ENCODE data around the gene ALDH2. TPM values are rescaled to one million over a fixed set of nuclear protein-coding genes. Genes with fewer than 3 reads are reported as not detected.
A peak's percentile ranks its signal among the peaks of the same experiment; 100 is the strongest.
"Not testable (repeated sequence)": the region's sequence is repeated elsewhere in the genome, so short reads cannot be mapped to it uniquely, and the experiment has no call there.

Gene ALDH2
- total RNA-seq (100 to 1,000 TPM; 147 to 536 (median 400) TPM), polyA plus RNA-seq (100 to 1,000 TPM in 2 of 3 donors, 10 to 100 TPM in 1; 52.2 to 263 (median 138) TPM)
- long read RNA-seq, donor 1, full-length matches to known transcripts = 127 of 182 reads
- long read RNA-seq, donor 1, partial matches to known transcripts = 55 of 182 reads
- long read RNA-seq, donor 1, other reads (novel, unspliced or antisense) = 0 of 182 reads
- long read RNA-seq, donor 2, full-length matches to known transcripts = 87 of 138 reads
- long read RNA-seq, donor 2, partial matches to known transcripts = 51 of 138 reads
- long read RNA-seq, donor 2, other reads (novel, unspliced or antisense) = 0 of 138 reads
- long read RNA-seq, donor 3, full-length matches to known transcripts = 77 of 138 reads
- long read RNA-seq, donor 3, partial matches to known transcripts = 61 of 138 reads
- long read RNA-seq, donor 3, other reads (novel, unspliced or antisense) = 0 of 138 reads
- long read RNA-seq, donor 4, full-length matches to known transcripts = 796 of 851 reads
- long read RNA-seq, donor 4, partial matches to known transcripts = 26 of 851 reads
- long read RNA-seq, donor 4, other reads (novel, unspliced or antisense) = 29 of 851 reads
- long read RNA-seq, donor 5, full-length matches to known transcripts = 1,602 of 1,703 reads
- long read RNA-seq, donor 5, partial matches to known transcripts = 50 of 1,703 reads
- long read RNA-seq, donor 5, other reads (novel, unspliced or antisense) = 51 of 1,703 reads
- long read RNA-seq, donor 6, full-length matches to known transcripts = 442 of 476 reads
- long read RNA-seq, donor 6, partial matches to known transcripts = 24 of 476 reads
- long read RNA-seq, donor 6, other reads (novel, unspliced or antisense) = 10 of 476 reads
- long read RNA-seq, donor 7, full-length matches to known transcripts = 38 of 69 reads
- long read RNA-seq, donor 7, partial matches to known transcripts = 31 of 69 reads
- long read RNA-seq, donor 7, other reads (novel, unspliced or antisense) = 0 of 69 reads
- long read RNA-seq, donor 8, full-length matches to known transcripts = 152 of 250 reads
- long read RNA-seq, donor 8, partial matches to known transcripts = 93 of 250 reads
- long read RNA-seq, donor 8, other reads (novel, unspliced or antisense) = 5 of 250 reads
- long read RNA-seq, donor 9, full-length matches to known transcripts = 77 of 137 reads
- long read RNA-seq, donor 9, partial matches to known transcripts = 60 of 137 reads
- long read RNA-seq, donor 9, other reads (novel, unspliced or antisense) = 0 of 137 reads
- long read RNA-seq, donor 10, full-length matches to known transcripts = 57 of 123 reads
- long read RNA-seq, donor 10, partial matches to known transcripts = 66 of 123 reads
- long read RNA-seq, donor 10, other reads (novel, unspliced or antisense) = 0 of 123 reads

GRCh38 chr12:111766608-111767361 is at the start of gene ALDH2:
Gene ALDH2, plus strand, starts transcription at chr12:111766933. Its CDS starts 50 bp downstream, at chr12:111766983.
- Histone ChIP-seq H3K9me3 (replicated peaks in 1 of 3) (no peaks in the 10 kb centered on the region), H3K27ac (peak within 1 kb of the TSS; percentile 6 to 87 (median 80)), H3K36me3 (replicated peaks in 1 of 2) (no peaks in the 10 kb centered on the region), H3K4me1 (replicated peaks in 1 of 2) (peaks cover 23 to 28% of the 10 kb centered on the region in 2 donors), H3K27me3 (no peaks in the 10 kb centered on the region), H3K4me3 (peak within 1 kb of the TSS; percentile 77 to 86 (median 80))
- peak; percentile 71 to 81 (median 80) for DNase-seq
- 0 to 2% (median 1%) methylated on average over 10 to 73 of the region's 73 CpGs for WGBS, 4 donors
- intact Hi-C loops (cut with DNase I) = no loop called here
- TF ChIP-seq, protein P1, sequence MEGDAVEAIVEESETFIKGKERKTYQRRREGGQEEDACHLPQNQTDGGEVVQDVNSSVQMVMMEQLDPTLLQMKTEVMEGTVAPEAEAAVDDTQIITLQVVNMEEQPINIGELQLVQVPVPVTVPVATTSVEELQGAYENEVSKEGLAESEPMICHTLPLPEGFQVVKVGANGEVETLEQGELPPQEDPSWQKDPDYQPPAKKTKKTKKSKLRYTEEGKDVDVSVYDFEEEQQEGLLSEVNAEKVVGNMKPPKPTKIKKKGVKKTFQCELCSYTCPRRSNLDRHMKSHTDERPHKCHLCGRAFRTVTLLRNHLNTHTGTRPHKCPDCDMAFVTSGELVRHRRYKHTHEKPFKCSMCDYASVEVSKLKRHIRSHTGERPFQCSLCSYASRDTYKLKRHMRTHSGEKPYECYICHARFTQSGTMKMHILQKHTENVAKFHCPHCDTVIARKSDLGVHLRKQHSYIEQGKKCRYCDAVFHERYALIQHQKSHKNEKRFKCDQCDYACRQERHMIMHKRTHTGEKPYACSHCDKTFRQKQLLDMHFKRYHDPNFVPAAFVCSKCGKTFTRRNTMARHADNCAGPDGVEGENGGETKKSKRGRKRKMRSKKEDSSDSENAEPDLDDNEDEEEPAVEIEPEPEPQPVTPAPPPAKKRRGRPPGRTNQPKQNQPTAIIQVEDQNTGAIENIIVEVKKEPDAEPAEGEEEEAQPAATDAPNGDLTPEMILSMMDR (IDR thresholded peaks at IDR 0.05) = no peak
- TF ChIP-seq POLR2A (IDR thresholded peaks at IDR 0.05) = peak; percentile 46 to 81

DNA sequence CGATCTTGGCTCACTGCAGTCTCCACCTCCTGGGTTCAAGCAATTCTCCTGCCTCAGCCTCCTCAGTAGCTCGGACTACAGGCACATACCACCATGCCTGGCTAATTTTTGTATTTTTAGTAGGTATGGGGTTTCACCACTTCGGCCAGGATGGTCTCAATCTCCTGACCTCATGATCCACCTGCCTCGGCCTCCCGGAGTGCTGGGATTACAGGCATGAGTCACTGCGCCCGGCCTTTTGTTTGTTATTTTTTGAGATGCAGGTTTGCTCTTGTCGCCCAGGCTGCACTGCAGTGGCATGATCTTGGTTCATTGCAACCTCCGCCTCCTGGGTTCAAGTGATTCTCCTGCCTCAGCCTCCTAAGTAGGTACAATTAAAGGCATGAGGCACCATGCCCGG is 47.4 kb upstream of the ALDH2 start:
- intact Hi-C loops (cut with DNase I); H3K4me1 ChIP-seq (replicated peaks in 1 of 2); H3K4me3 ChIP-seq; H3K27me3 ChIP-seq; H3K9me3 ChIP-seq (replicated peaks in 1 of 3); H3K27ac ChIP-seq; DNase-seq: not testable (repeated sequence)
- 89 to 96% (median 93%) methylated on average over 10 of the region's 10 CpGs for WGBS, 4 donors
- H3K36me3 ChIP-seq (replicated peaks in 1 of 2) = peaks cover 0 to 53% of the 10 kb centered on the region in 2 donors

GRCh38 chr12:111720457-111720856 is 46.3 kb upstream of the ALDH2 start:
- no peaks in the 10 kb centered on the region for H3K27me3 ChIP-seq
- intact Hi-C loops (cut with DNase I) = no loop called here
- no peak for DNase-seq
- no peaks in the 10 kb centered on the region for H3K4me1 ChIP-seq (replicated peaks in 1 of 2)
- TF ChIP-seq, protein P1 (IDR thresholded peaks at IDR 0.05) = no peak
- no peak for TF ChIP-seq POLR2A (IDR thresholded peaks at IDR 0.05)
- no peaks in the 10 kb centered on the region for H3K9me3 ChIP-seq (replicated peaks in 1 of 3)
- H3K27ac ChIP-seq = no peak overlapping the region
- 85 to 94% (median 90%) methylated on average over 6 of the region's 6 CpGs for WGBS, 4 donors
- H3K4me3 ChIP-seq = no peak overlapping the region
- H3K36me3 ChIP-seq (replicated peaks in 1 of 2) = peaks cover 0 to 54% of the 10 kb centered on the region in 2 donors

GRCh38 chr12:111723646-111724360 is 42.9 kb upstream of the ALDH2 start:
- H3K27me3 ChIP-seq; H3K4me3 ChIP-seq; intact Hi-C loops (cut with DNase I); H3K27ac ChIP-seq; DNase-seq; H3K9me3 ChIP-seq (replicated peaks in 1 of 3); H3K4me1 ChIP-seq (replicated peaks in 1 of 2): not testable (repeated sequence)
- peaks cover 0 to 32% of the 10 kb centered on the region in 2 donors for H3K36me3 ChIP-seq (replicated peaks in 1 of 2)
- 82 to 98% (median 97%) methylated on average over 18 to 42 of the region's 46 CpGs for WGBS, 4 donors

Data from adrenal gland (tissue), 19 donors.